ENCODE data around the gene TMEM270. TPM values are rescaled to one million over a fixed set of nuclear protein-coding genes. Genes with fewer than 3 reads are reported as not detected.
"Not testable (repeated sequence)": the region's sequence is repeated elsewhere in the genome, so short reads cannot be mapped to it uniquely, and the experiment has no call there.

Gene TMEM270, protein sequence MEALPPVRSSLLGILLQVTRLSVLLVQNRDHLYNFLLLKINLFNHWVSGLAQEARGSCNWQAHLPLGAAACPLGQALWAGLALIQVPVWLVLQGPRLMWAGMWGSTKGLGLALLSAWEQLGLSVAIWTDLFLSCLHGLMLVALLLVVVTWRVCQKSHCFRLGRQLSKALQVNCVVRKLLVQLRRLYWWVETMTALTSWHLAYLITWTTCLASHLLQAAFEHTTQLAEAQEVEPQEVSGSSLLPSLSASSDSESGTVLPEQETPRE
- not detected for total RNA-seq

DNA sequence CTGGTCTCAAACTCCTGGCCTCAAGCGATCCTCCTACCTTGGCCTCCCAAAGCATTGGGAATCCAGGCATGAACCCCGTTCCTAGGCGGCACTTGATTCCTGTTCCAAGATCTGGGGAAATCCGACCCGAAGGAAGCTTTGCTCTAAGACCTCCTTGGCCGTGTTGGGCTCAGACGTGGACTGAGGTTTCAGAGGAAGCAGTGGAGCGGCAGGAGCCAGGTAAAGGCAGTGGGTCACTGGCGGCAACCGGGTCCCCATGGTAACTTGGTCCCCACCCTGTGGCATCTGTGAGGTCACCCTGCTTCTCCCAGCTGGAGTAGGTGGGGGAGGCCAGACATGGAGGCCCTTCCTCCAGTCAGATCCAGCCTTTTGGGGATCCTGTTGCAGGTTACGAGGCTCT is at the start of gene TMEM270:
TMEM270 (plus strand) TSS at position 301 of the 400 bp plus-strand sequence; CDS start at position 337, 36 bp downstream.
- no peak within 1 kb of the TSS for H3K4me3 Mint-ChIP-seq
- H3K27ac Mint-ChIP-seq, result no peak within 1 kb of the TSS

DNA sequence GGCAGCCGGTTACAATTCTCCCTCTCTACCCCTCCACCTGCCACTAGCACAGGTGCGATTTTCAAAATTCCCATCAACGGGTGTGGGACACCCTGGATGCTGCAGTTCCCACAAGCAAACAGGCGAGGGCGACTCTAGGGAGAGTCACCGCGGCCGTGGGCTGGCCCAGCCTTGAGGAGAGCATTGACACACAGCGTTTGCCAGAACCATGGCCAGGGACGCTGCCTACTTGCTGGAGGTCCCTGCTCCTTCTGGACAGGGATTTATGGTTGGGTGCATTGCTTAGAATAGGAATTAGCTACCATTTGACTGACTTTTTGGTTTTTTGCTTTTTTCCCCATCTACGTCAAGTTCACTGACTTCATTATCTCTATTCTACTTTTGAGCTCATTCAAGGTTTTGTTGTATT is 49.2 kb upstream of the TMEM270 start:
- Mint-ChIP-seq H3K27ac (no peak overlapping the region), H3K36me3 (ENCODE audit: low read depth) (no peaks in the 10 kb centered on the region), H3K4me1 (ENCODE audit: low read depth) (no peaks in the 10 kb centered on the region), H3K4me3 (no peak overlapping the region), H3K9me3 (ENCODE audit: insufficient read depth) (no peaks in the 10 kb centered on the region), H3K27me3 (ENCODE audit: low read depth) (no peaks in the 10 kb centered on the region)
- CTCF ChIA-PET, result interaction anchor here (0.7 to 3.1 kb wide), 5 partner anchors 10 to 51 kb away, joined by 3 to 42 read pairs (median 4); no protein-coding TSS in a partner anchor
- DNase-seq (peak; percentile 59), ATAC-seq (peak; percentile 86)
- POLR2A ChIA-PET, result no interaction called here

More for the DNA sequence above, at the start of gene TMEM270:
- POLR2A ChIA-PET, result interaction anchor here (0.6 kb wide), 1 partner anchor 27 kb away, joined by 3 read pairs; no protein-coding TSS in a partner anchor
- H3K27me3 Mint-ChIP-seq (ENCODE audit: low read depth), result peaks cover 12% of the 10 kb centered on the region
- ATAC-seq (no peak), DNase-seq (no peak)
- peaks cover 2% of the 10 kb centered on the region for H3K4me1 Mint-ChIP-seq (ENCODE audit: low read depth)
- H3K36me3 Mint-ChIP-seq (ENCODE audit: low read depth), result no peaks in the 10 kb centered on the region
- CTCF ChIA-PET, result no interaction called here
- no peaks in the 10 kb centered on the region for H3K9me3 Mint-ChIP-seq (ENCODE audit: insufficient read depth)

- DNase-seq, result no peak
- Mint-ChIP-seq H3K4me1 (ENCODE audit: low read depth) (no peaks in the 10 kb centered on the region), H3K4me3 (no peak overlapping the region), H3K27ac (no peak overlapping the region), H3K9me3 (ENCODE audit: insufficient read depth) (no peaks in the 10 kb centered on the region), H3K36me3 (ENCODE audit: low read depth) (no peaks in the 10 kb centered on the region), H3K27me3 (ENCODE audit: low read depth) (no peaks in the 10 kb centered on the region)
- ChIA-PET POLR2A (no interaction called here), CTCF (interaction anchor here (3.1 kb wide), 1 partner anchor 42 kb away, joined by 42 read pairs; no protein-coding TSS in a partner anchor)
- ATAC-seq, result no peak
Observed at GRCh38 chr7:73812996-73813395, 48.0 kb upstream of the TMEM270 start.

GRCh38 chr7:73815436-73815835 is 45.5 kb upstream of the TMEM270 start:
- ATAC-seq (no peak), DNase-seq (no peak)
- ChIA-PET CTCF (interaction anchor here (1.8 kb wide), 1 partner anchor 211 kb away, joined by 4 read pairs; no protein-coding TSS in a partner anchor), POLR2A (no interaction called here)
- Mint-ChIP-seq H3K9me3 (ENCODE audit: insufficient read depth) (no peaks in the 10 kb centered on the region), H3K36me3 (ENCODE audit: low read depth) (no peaks in the 10 kb centered on the region), H3K4me1 (ENCODE audit: low read depth) (no peaks in the 10 kb centered on the region), H3K4me3 (no peak overlapping the region), H3K27me3 (ENCODE audit: low read depth) (no peaks in the 10 kb centered on the region), H3K27ac (no peak overlapping the region)

DNA sequence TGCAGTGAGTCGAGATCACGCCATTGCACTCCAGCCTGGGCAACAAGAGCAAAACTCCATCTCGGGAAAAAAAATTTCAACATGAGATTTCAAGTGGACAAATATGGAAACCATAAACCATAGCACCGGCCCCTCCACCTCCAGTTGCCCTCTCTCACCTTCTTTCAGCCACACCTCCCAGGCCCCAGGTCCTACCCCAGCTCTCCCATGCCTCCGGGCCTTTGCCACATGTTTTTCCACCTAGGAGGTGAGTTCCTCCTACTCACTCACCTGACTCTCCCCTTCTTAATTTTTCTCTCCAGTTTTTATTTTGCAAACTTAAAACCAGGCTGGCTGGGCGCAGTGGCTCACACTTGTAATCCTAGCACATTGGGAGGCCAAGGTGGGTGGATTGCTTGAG is 43.8 kb upstream of the TMEM270 start:
- Mint-ChIP-seq H3K27me3 (ENCODE audit: low read depth) (no peaks in the 10 kb centered on the region), H3K9me3 (ENCODE audit: insufficient read depth) (no peaks in the 10 kb centered on the region), H3K27ac (no peak overlapping the region), H3K36me3 (ENCODE audit: low read depth) (no peaks in the 10 kb centered on the region), H3K4me3 (no peak overlapping the region), H3K4me1 (ENCODE audit: low read depth) (no peaks in the 10 kb centered on the region)
- ATAC-seq (no peak), DNase-seq (no peak)
- ChIA-PET CTCF (no interaction called here), POLR2A (no interaction called here)

DNA sequence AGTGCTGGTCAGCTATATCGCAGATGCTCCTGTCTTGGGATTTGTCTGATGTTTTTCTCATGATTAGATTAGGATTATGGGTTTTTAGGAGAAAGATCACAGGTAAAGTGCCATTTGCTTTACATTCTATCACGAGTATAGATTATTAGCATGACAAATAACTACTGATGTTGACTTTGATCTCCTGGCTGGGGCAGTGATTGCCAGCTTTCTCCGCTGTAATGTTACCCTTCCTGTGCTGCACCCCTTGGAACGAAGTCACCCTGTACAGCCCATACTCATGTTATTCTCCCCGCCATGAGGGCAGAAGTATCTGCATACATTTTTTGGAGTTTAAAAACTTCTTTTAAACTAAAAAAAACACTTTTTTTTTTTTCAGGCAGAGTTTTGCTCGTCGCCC is 40.9 kb upstream of the TMEM270 start:
- Mint-ChIP-seq H3K27ac (no peak overlapping the region), H3K4me1 (ENCODE audit: low read depth) (no peaks in the 10 kb centered on the region), H3K36me3 (ENCODE audit: low read depth) (no peaks in the 10 kb centered on the region), H3K9me3 (ENCODE audit: insufficient read depth) (no peaks in the 10 kb centered on the region), H3K4me3 (no peak overlapping the region), H3K27me3 (ENCODE audit: low read depth) (peaks cover 3% of the 10 kb centered on the region)
- ATAC-seq (no peak), DNase-seq (no peak)
- POLR2A ChIA-PET, result no interaction called here
- CTCF ChIA-PET, result interaction anchor here (1.0 kb wide), 1 partner anchor 35 kb away, joined by 3 read pairs; no protein-coding TSS in a partner anchor

- H3K4me1 Mint-ChIP-seq (ENCODE audit: low read depth); H3K9me3 Mint-ChIP-seq (ENCODE audit: insufficient read depth); DNase-seq; H3K27ac Mint-ChIP-seq; POLR2A ChIA-PET; ATAC-seq; H3K4me3 Mint-ChIP-seq; H3K36me3 Mint-ChIP-seq (ENCODE audit: low read depth): not testable (repeated sequence)
- CTCF ChIA-PET, result interaction anchor here (0.8 to 1.0 kb wide), 2 partner anchors 10 to 33 kb away, joined by 3 to 4 read pairs; no protein-coding TSS in a partner anchor
- H3K27me3 Mint-ChIP-seq (ENCODE audit: low read depth), result peaks cover 12% of the 10 kb centered on the region
Observed at GRCh38 chr7:73821597-73822285, 39.2 kb upstream of the TMEM270 start.

DNA sequence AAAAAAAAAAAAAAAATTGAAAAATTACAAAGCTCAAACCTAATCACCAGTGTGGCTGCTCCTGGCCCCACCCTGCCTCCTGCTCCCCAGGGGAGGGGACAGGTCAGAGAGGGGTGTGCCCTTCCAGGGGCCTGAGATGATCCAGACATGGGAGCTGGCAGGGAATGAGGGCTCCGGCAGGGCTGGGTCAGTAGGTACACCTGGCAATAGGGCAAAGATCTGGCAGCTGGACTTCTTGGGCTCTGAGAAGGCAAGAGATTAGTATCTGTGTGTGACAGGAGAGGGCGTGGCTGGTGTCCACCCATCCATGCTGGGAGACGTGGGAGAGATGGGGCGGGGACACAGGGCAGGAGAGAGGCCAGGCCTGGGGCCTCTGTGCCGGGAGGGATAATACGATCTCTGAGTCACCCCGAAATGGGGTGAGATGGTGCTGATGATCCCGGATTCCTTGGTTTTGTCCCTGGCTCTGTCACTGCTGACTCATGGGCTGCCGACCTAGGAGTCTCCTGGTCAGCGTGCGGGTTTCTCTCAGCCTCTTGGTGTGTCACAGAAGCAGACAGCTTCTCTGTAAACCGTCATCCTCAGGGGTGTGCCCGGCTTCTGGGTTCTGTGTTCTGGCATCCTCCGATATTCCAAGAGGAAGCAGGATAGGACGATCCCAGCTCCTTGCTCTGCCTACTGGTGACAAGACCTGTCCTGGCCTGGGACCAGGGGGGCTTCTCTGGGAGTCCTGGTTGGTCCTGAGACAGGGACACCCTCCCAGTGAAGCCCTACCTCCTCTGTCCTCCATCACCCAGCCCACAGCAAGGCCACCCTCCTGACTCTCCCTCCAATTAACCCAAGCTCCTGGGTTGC is 38.4 kb upstream of the TMEM270 start:
- Mint-ChIP-seq H3K27me3 (ENCODE audit: low read depth) (peaks cover 18% of the 10 kb centered on the region), H3K4me1 (ENCODE audit: low read depth) (peaks cover 11% of the 10 kb centered on the region), H3K36me3 (ENCODE audit: low read depth) (no peaks in the 10 kb centered on the region), H3K27ac (no peak overlapping the region), H3K9me3 (ENCODE audit: insufficient read depth) (no peaks in the 10 kb centered on the region), H3K4me3 (no peak overlapping the region)
- ATAC-seq (no peak), DNase-seq (no peak)
- ChIA-PET POLR2A (no interaction called here), CTCF (interaction anchor here (1.0 kb wide), 1 partner anchor 11 kb away, joined by 4 read pairs; no protein-coding TSS in a partner anchor)

- POLR2A ChIA-PET, result no interaction called here
- peaks cover 17% of the 10 kb centered on the region for H3K4me1 Mint-ChIP-seq (ENCODE audit: low read depth)
- H3K4me3 Mint-ChIP-seq, result no peak overlapping the region
- no peaks in the 10 kb centered on the region for H3K9me3 Mint-ChIP-seq (ENCODE audit: insufficient read depth)
- peaks cover 20% of the 10 kb centered on the region for H3K27me3 Mint-ChIP-seq (ENCODE audit: low read depth)
- CTCF ChIA-PET, result no interaction called here
- no peak overlapping the region for H3K27ac Mint-ChIP-seq
- no peaks in the 10 kb centered on the region for H3K36me3 Mint-ChIP-seq (ENCODE audit: low read depth)
- no peak for ATAC-seq
- no peak for DNase-seq
Observed at GRCh38 chr7:73823257-73823656, 37.7 kb upstream of the TMEM270 start.

DNA sequence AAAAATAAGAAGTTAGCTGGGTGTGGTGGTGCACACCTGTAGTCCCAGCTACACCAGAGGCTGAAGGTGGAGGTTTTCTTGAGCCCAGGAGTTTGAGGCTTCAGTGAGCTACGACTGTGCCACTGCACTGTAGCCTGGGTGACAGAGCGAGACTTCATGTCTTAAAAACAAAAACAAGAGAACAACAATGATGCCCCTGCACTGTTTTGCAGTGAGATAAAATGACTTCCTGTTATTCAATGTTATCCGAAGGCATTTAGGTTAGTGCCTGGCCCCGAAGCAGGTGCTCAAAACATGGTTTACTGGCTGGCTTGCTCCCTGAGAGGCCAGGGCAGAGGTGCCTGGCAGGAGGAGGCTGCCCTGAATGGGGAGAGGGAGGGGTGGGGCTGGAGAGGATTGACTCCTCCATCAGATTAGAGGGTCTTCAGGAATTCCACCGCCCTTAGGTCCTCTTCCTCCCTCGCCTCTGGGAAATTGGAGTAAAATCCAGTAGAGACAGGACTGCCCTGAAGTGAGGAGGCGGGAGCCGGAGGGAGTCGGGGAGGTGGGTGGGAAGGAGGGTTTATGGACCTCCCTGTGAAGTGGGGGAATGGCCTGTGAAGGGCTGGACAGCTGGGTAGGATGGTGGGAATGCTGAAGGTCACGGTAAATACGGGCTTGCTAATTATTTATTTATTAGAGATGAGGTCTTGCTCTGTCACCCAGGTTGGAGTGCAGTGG is 36.9 kb upstream of the TMEM270 start:
- Mint-ChIP-seq H3K27me3 (ENCODE audit: low read depth) (peaks cover 20% of the 10 kb centered on the region), H3K4me3 (no peak overlapping the region), H3K4me1 (ENCODE audit: low read depth) (peaks cover 23% of the 10 kb centered on the region), H3K9me3 (ENCODE audit: insufficient read depth) (no peaks in the 10 kb centered on the region), H3K27ac (no peak overlapping the region), H3K36me3 (ENCODE audit: low read depth) (no peaks in the 10 kb centered on the region)
- ATAC-seq (no peak), DNase-seq (no peak)
- POLR2A ChIA-PET, result no interaction called here
- CTCF ChIA-PET, result no interaction called here

- DNase-seq (no peak), ATAC-seq (no peak)
- H3K4me3 Mint-ChIP-seq, result no peak overlapping the region
- H3K9me3 Mint-ChIP-seq (ENCODE audit: insufficient read depth), result no peaks in the 10 kb centered on the region
- H3K36me3 Mint-ChIP-seq (ENCODE audit: low read depth), result no peaks in the 10 kb centered on the region
- H3K27ac Mint-ChIP-seq, result no peak overlapping the region
- peaks cover 20% of the 10 kb centered on the region for H3K27me3 Mint-ChIP-seq (ENCODE audit: low read depth)
- peaks cover 26% of the 10 kb centered on the region for H3K4me1 Mint-ChIP-seq (ENCODE audit: low read depth)
- ChIA-PET CTCF (interaction anchor here (3.1 kb wide), 1 partner anchor 30 kb away, joined by 14 read pairs; no protein-coding TSS in a partner anchor), POLR2A (no interaction called here)
Observed at GRCh38 chr7:73824986-73825385, 36.0 kb upstream of the TMEM270 start.

Measured in activated CD8-positive, alpha-beta T cell treated with anti-CD3 and anti-CD28 coated beads, Interleukin-2, amount 10 ng/mL, durations not matched to agents 7 days and 5 days (primary cell).